Measurements from ENCODE around the gene APOL5.

APOL5 gene

DNA sequence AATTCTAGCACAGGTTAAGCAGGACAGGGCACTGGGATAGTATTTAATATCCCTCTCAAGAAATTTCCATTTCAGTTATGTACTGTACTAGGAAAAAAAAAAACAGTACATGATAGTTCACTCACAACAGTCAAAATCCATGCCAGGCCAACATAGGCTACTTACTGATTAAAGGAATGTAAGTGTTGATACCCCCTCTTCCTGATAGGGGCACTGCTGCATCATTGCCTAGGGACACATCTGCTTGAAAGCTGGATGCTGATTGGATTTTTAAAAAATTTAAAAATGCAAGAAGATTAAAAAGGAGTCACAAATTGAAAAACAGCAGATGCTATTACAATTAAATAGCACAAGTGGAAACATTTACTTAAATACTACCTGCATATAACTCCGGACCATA is 43.4 kb downstream of the APOL5 start:
- TF ChIP-seq, protein P1, sequence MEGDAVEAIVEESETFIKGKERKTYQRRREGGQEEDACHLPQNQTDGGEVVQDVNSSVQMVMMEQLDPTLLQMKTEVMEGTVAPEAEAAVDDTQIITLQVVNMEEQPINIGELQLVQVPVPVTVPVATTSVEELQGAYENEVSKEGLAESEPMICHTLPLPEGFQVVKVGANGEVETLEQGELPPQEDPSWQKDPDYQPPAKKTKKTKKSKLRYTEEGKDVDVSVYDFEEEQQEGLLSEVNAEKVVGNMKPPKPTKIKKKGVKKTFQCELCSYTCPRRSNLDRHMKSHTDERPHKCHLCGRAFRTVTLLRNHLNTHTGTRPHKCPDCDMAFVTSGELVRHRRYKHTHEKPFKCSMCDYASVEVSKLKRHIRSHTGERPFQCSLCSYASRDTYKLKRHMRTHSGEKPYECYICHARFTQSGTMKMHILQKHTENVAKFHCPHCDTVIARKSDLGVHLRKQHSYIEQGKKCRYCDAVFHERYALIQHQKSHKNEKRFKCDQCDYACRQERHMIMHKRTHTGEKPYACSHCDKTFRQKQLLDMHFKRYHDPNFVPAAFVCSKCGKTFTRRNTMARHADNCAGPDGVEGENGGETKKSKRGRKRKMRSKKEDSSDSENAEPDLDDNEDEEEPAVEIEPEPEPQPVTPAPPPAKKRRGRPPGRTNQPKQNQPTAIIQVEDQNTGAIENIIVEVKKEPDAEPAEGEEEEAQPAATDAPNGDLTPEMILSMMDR (IDR thresholded peaks at IDR 0.05), result peak in 1 of 2 experiments; percentile 34
- intact Hi-C loops (cut with DNase I; ENCODE audit: low total_unique reads), result loop anchor here (10.0 kb wide), 2 partner anchors 154 to 364 kb away; no protein-coding TSS in a partner anchor
- Histone ChIP-seq H3K36me3 (peaks cover 23 to 47% (median 23%) of the 10 kb centered on the region in 3 donors), H3K9me3 (no peaks in the 10 kb centered on the region), H3K27me3 (no peaks in the 10 kb centered on the region), H3K4me3 (no peak overlapping the region), H3K27ac (no peak overlapping the region), H3K4me1 (no peaks in the 10 kb centered on the region)
- DNase-seq, result no peak

DNA sequence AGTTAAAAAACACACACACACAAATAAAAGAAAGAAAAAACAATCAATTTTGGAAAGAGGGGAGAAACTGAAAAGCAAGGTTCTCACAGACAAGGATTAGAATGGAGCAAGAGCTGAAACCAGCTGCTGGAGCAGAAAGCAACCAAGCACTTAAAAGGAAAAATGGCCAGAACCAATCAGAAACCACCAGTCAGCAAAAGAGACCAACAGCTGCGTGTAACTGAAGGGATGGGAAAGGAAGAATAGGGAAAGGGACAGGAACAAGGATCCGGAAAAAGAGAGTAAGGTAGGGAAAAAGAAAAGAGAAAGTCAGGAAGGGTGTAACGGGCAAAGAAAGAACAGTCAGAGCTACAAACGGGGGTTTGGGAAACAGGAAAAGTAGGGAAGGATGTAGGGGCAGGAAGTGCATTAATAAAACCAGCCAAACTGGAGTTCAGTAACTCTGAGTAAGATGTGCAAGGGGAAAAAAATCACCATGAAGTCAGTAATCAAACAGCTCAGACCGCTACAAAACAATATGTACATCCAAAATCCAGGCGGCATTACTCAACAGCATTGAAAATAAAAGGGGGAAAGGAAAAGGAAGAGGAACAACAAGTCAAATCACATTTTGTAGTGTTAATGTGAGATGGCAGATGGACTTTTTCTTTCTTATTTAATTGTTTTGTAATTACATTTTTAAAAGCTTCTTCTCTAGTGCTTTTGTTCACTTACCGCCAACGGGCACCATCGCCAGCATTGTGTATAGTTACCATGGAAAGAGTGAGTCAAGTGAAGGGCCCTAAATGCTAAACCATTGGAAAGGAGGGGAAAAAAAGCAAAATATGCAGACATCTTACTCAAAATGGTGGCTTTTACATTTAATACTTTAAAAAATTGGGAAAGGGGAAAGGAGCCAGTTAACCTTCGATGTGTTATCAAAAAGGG is 49.2 kb downstream of the APOL5 start:
- Histone ChIP-seq H3K27ac (no peak overlapping the region), H3K4me3 (no peak overlapping the region), H3K36me3 (peaks cover 0 to 5% (median 0%) of the 10 kb centered on the region in 3 donors), H3K4me1 (peaks cover 0 to 8% (median 0%) of the 10 kb centered on the region in 4 donors), H3K27me3 (no peaks in the 10 kb centered on the region), H3K9me3 (no peaks in the 10 kb centered on the region)
- intact Hi-C loops (cut with DNase I; ENCODE audit: low total_unique reads), result loop anchor here (10.0 kb wide), 2 partner anchors 148 to 358 kb away; no protein-coding TSS in a partner anchor
- no peak for DNase-seq
- TF ChIP-seq, protein P1 (IDR thresholded peaks at IDR 0.05), result no peak

DNA sequence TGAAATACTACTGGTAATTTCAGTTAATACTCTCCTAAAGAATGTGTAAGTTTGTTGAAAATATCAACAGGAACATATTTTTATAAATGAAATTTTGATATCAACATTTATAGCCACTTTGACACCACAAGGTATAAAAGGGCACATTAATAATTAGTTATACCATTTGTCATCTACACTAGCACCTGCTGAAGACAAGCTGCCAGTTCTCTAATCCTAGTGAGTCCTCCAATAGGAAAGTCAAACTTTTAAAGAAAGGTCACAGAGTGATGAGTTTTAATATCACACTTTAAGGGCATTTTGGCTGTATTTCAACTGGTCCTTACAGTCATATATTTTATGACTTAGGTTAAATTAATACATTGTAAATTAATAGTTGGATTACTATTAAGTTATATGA is 52.3 kb downstream of the APOL5 start:
- TF ChIP-seq, protein P1 (IDR thresholded peaks at IDR 0.05), result no peak
- Histone ChIP-seq H3K27me3 (no peaks in the 10 kb centered on the region), H3K4me1 (peaks cover 0 to 8% (median 0%) of the 10 kb centered on the region in 4 donors), H3K36me3 (no peaks in the 10 kb centered on the region), H3K4me3 (no peak overlapping the region), H3K9me3 (no peaks in the 10 kb centered on the region), H3K27ac (no peak overlapping the region)
- no peak for DNase-seq
- intact Hi-C loops (cut with DNase I; ENCODE audit: low total_unique reads), result loop anchor here (10.0 kb wide), 2 partner anchors 145 to 355 kb away; no protein-coding TSS in a partner anchor

DNA sequence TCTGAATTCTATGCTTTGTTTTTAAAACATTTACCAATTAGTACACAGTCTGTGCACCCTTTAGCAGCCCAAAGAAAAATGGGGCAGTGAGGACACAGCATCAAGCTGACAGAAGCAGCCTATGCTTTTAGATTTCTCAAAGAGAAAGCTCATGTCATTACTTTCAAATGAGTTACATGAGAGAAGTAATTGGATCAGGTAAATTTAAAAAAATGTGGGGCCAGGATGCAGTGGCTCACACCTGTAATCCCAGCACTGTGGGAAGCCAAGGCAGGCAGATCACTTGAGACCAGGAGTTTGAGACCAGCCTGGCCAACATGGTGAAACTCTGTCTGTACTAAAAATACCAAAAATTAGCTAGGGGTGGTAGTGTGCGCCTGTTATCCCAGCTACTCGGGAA is 57.7 kb downstream of the APOL5 start:
- intact Hi-C loops (cut with DNase I; ENCODE audit: low total_unique reads), result no loop called here
- TF ChIP-seq, protein P1 (IDR thresholded peaks at IDR 0.05), result no peak
- Histone ChIP-seq H3K27ac (no peak overlapping the region), H3K27me3 (no peaks in the 10 kb centered on the region), H3K4me3 (no peak overlapping the region), H3K9me3 (no peaks in the 10 kb centered on the region), H3K36me3 (no peaks in the 10 kb centered on the region), H3K4me1 (peaks cover 0 to 50% (median 5%) of the 10 kb centered on the region in 4 donors)
- DNase-seq, result no peak

DNA sequence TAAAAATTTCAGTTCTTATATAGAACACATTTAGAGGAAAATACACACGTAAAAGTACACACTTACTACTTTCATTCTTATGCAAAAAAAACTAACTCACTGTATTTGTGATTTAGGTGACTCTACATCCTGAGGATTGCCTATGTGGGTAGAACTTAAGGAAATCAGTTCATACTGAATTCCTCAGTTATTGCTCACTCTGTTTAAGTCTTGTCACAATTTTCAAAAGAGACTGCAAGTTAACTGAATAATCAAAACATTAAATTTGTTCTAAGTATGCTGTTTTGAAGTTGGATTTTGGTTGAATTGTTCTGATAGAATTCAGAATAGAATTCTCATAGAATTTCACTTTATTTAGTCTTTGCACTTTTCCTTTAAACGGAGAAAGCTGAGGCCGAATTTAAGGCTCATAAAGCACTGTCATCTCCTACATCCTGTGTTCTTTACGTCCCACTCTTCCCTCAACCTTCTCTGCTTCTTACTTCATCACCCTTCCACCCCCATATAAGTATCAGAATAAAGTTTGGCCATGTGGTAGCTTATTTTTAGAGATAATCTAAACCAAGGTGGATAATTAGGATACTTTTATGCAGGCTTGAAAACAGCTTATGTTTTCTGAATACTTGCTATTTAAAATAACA is 59.8 kb downstream of the APOL5 start:
- intact Hi-C loops (cut with DNase I; ENCODE audit: low total_unique reads), result no loop called here

More for the DNA sequence above, 59.8 kb downstream of the APOL5 start:
- no peak for DNase-seq
- Histone ChIP-seq H3K27me3 (no peaks in the 10 kb centered on the region), H3K27ac (peak overlapping the region in 1 of 2 donors; percentile 10), H3K9me3 (no peaks in the 10 kb centered on the region), H3K4me1 (peaks cover 0 to 68% (median 13%) of the 10 kb centered on the region in 4 donors), H3K4me3 (no peak overlapping the region), H3K36me3 (peaks cover 0 to 8% (median 0%) of the 10 kb centered on the region in 3 donors)
- TF ChIP-seq, protein P1 (IDR thresholded peaks at IDR 0.05), result no peak

Measured in tibial artery (tissue), 4 donors.